HepG2 (cell line): Measurements from ENCODE around the gene BHLHE23. TPM values are rescaled to one million over a fixed set of nuclear protein-coding genes. Genes with fewer than 3 reads are reported as not detected.
A peak's percentile ranks its signal among the peaks of the same experiment; 100 is the strongest.

Experiments
- ATAC-seq: fragments of 200-7000 bp; cut with Tn5 transposase; 3 replicates; pipeline ENCODE4 v1.9.1; 2020; ENCODE audit warnings: mild to moderate bottlenecking, moderate library complexity
- BruUV-seq: library from RNA; stranded (reverse); fragments of 400-500 nt; replicated peaks from 2 replicates; lab custom pipeline; 2021; lab: Mats Ljungman, UMichigan
- CTCF ChIA-PET: fragments of 300-600 bp; formaldehyde crosslinking; extraction: SDS; loops from one replicate; lab custom pipeline; 2021; ENCODE audit warnings: low total read pairs, inconsistent platforms, low intra/inter-chr PET ratio; lab: Yijun Ruan, JAX
- POLR2A ChIA-PET: fragments of 350-600 bp; sonication (Branson Sonifier 250); formaldehyde crosslinking; loops from one replicate; lab custom pipeline; 2020; ENCODE audit warnings: antibody characterized with exemption, inconsistent platforms; lab: Yijun Ruan, JAX
- DNase-seq: peaks from one replicate; pipeline ENCODE4 v3.0.0-alpha.2; 2015; ENCODE audit warnings: low spot score
- FAIRE-seq: peaks from 3 replicates; lab custom pipeline; 2011; peaks lifted over from hg19 to GRCh38; lab: Jason Lieb, UNC
- H2AFZ ChIP-seq: one replicate; pipeline ENCODE4 v1.6.1; 2011; ENCODE audit warnings: low read length, inconsistent platforms
- H3K27ac ChIP-seq: fragments of 300-600 bp; 3 replicates; pipeline ENCODE4 v1.8.0; 2011; ENCODE audit warnings: mixed run types, mild to moderate bottlenecking, mixed read lengths, low read length, inconsistent platforms; ENCODE audit not compliant: insufficient read depth; ENCODE audit errors: extremely low read length
- H3K27me3 ChIP-seq, 2 experiments: fragments of 200-600 bp in 1 of 2; 2 replicates in 1 of 2; 3 replicates in 1 of 2; pipeline versions ENCODE4 v1.6.0 to v1.8.0; 2011; ENCODE audit warnings: low read length in 2 of 2, mild to moderate bottlenecking in 2 of 2, moderate library complexity in 2 of 2, inconsistent platforms in 1 of 2; ENCODE audit not compliant: insufficient read depth in 2 of 2, control insufficient read depth in 1 of 2
- H3K36me3 ChIP-seq, 2 experiments: fragments of 200-600 bp in 1 of 2; replicated peaks in 1 of 2; 2 replicates in 1 of 2; 3 replicates in 1 of 2; pipeline versions ENCODE4 v1.5.1 to v1.8.0; 2011; ENCODE audit warnings: low read length in 2 of 2, inconsistent platforms in 1 of 2; ENCODE audit not compliant: insufficient read depth in 2 of 2, control insufficient read depth in 1 of 2
- H3K4me1 ChIP-seq: 2 replicates; pipeline ENCODE4 v1.5.1; 2012; ENCODE audit warnings: low read length, inconsistent platforms; ENCODE audit not compliant: insufficient read depth
- H3K4me2 ChIP-seq: 2 replicates; pipeline ENCODE4 v1.6.0; 2011; ENCODE audit warnings: low read depth, low read length, inconsistent platforms
- H3K4me3 ChIP-seq, 3 experiments: fragments of 200-600 bp in 1 of 3; sonication (generic), shearing (Covaris generic) in 1 of 3; replicated peaks in 1 of 3; 2 replicates each; pipeline ENCODE4 v1.5.1; 2011 to 2016; ENCODE audit warnings: low read length in 3 of 3, inconsistent platforms in 2 of 3, low read depth in 2 of 3, mild to moderate bottlenecking in 2 of 3, control low read depth in 1 of 3, mixed read lengths in 1 of 3; ENCODE audit not compliant: insufficient read depth in 1 of 3
- H3K79me2 ChIP-seq: one replicate; pipeline ENCODE4 v1.6.1; 2011; ENCODE audit warnings: low read length, inconsistent platforms; ENCODE audit not compliant: insufficient read depth
- H3K9ac ChIP-seq: 2 replicates; pipeline ENCODE4 v1.6.0; 2011; ENCODE audit warnings: mild to moderate bottlenecking, low read depth, low read length, inconsistent platforms; ENCODE audit not compliant: insufficient read depth
- H3K9me3 ChIP-seq: 2 replicates; pipeline ENCODE4 v1.5.1; 2012; ENCODE audit warnings: mild to moderate bottlenecking, low read length
- H4K20me1 ChIP-seq: 2 replicates; pipeline ENCODE4 v1.6.0; 2011; ENCODE audit warnings: inconsistent platforms, mild to moderate bottlenecking, low read length, moderate library complexity; ENCODE audit not compliant: insufficient read depth
- CENPBD1 ChIP-seq: sonication (generic); formaldehyde crosslinking; IDR thresholded peaks from 2 replicates; pipeline ENCODE4 v1.8.0; 2022; ENCODE audit warnings: missing genetic modification reagents, low read depth, mild to moderate bottlenecking, borderline replicate concordance
- PHF20 ChIP-seq: sonication (generic); formaldehyde crosslinking; IDR thresholded peaks from 2 replicates; pipeline ENCODE4 v1.5.0; 2020; ENCODE audit warnings: mild to moderate bottlenecking, missing genetic modification reagents
- RBFOX2 ChIP-seq: fragments of 200-400 bp; formaldehyde crosslinking; IDR thresholded peaks from 2 replicates; pipeline ENCODE4 v1.6.1; 2017; ENCODE audit warnings: low read depth, mild to moderate bottlenecking, low read length
- TP53 ChIP-seq: sonication (generic); formaldehyde crosslinking; conservative IDR thresholded peaks from 2 replicates; pipeline ENCODE4 v1.4.0; 2020; ENCODE audit warnings: missing genetic modification reagents
- ZNF232 ChIP-seq: sonication (generic); formaldehyde crosslinking; IDR thresholded peaks from 2 replicates; pipeline ENCODE4 v1.4.0; 2020; ENCODE audit warnings: missing genetic modification reagents, borderline replicate concordance
- ZNF274 ChIP-seq: sonication (generic); formaldehyde crosslinking; IDR thresholded peaks from 2 replicates; pipeline ENCODE4 v1.5.1; 2020; ENCODE audit warnings: mild to moderate bottlenecking, missing genetic modification reagents
- ZNF772 ChIP-seq: sonication (generic); formaldehyde crosslinking; IDR thresholded peaks from 2 replicates; pipeline ENCODE4 v1.5.0; 2020; ENCODE audit warnings: mild to moderate bottlenecking, missing genetic modification reagents
- ZNF83 ChIP-seq: sonication (generic); formaldehyde crosslinking; IDR thresholded peaks from 2 replicates; pipeline ENCODE4 v1.4.0; 2020; ENCODE audit warnings: missing genetic modification reagents, mild to moderate bottlenecking, borderline replicate concordance
- WGBS: methylation state at CpG from one replicate; pipeline ENCODE4 v1.1.6; 2017; ENCODE audit warnings: low lambda C conversion rate; 5-methylcytosine and 5-hydroxymethylcytosine counted together
- in situ Hi-C: cut with HindIII; loops from 2 replicates; pipeline ENCODE4 v1.10.0; 2017; ENCODE audit warnings: low pct_unique_long_range_greater_than_20kb; ENCODE audit not compliant: extremely low pct_ligation_motif_present
- intact Hi-C: fragments of 100-400 bp; cut with micrococcal nuclease; formaldehyde crosslinking; loops from one replicate; pipeline ENCODE4 v1.10.0; 2022; ENCODE audit not compliant: unreplicated experiment
- polyA plus RNA-seq, 8 experiments: library from polyadenylated mRNA; depleted of rRNA in 3 of 8; stranded (reverse) in 7 of 8; unstranded in 1 of 8; fragments of >200 nt; fragmentation: Illumina TruSeq in 4 of 8; extraction: Trizol in 4 of 8; gene quantifications; 2 replicates each; pipeline versions ENCODE4 v1.2.1 to v1.2.3, GENCODE V29; 2011 to 2016; ENCODE audit warnings: low read depth in 4 of 8, missing spikeins in 1 of 8, mixed read lengths in 1 of 8; ENCODE audit not compliant: insufficient read depth in 1 of 8
- total RNA-seq, 5 experiments: library from RNA; depleted of rRNA; stranded (reverse); fragments of >200 nt; fragmentation: Illumina TruSeq; extraction: Trizol; gene quantifications; 2 replicates each; pipeline ENCODE4 v1.2.3, GENCODE V29; 2016; ENCODE audit warnings: low read depth in 1 of 5
- TF ChIP-seq, protein P1 (sequence below), 2 experiments: sonication (generic) in 1 of 2; formaldehyde crosslinking in 1 of 2; IDR thresholded peaks; 2 replicates each; pipeline versions ENCODE4 v1.4.0 to v1.6.1; 2016 to 2020; ENCODE audit warnings: borderline replicate concordance in 1 of 2, low read depth in 1 of 2, mild to moderate bottlenecking in 1 of 2, missing genetic modification reagents in 1 of 2
- TF ChIP-seq, protein P2 (sequence below): sonication (generic); formaldehyde crosslinking; IDR thresholded peaks from 2 replicates; pipeline ENCODE4 v1.5.0; 2020; ENCODE audit warnings: missing genetic modification reagents, mild to moderate bottlenecking, borderline replicate concordance
- TF ChIP-seq, protein P3 (sequence below): sonication (generic); formaldehyde crosslinking; IDR thresholded peaks from 2 replicates; pipeline ENCODE4 v1.8.1; 2023; ENCODE audit warnings: mild to moderate bottlenecking, missing genetic modification reagents

Gene BHLHE23
- total and polyA plus RNA-seq, 2 of the 13 experiments (the other 11 are each of a cell fraction or from before 2014, with no cell fraction given): not detected

DNA sequence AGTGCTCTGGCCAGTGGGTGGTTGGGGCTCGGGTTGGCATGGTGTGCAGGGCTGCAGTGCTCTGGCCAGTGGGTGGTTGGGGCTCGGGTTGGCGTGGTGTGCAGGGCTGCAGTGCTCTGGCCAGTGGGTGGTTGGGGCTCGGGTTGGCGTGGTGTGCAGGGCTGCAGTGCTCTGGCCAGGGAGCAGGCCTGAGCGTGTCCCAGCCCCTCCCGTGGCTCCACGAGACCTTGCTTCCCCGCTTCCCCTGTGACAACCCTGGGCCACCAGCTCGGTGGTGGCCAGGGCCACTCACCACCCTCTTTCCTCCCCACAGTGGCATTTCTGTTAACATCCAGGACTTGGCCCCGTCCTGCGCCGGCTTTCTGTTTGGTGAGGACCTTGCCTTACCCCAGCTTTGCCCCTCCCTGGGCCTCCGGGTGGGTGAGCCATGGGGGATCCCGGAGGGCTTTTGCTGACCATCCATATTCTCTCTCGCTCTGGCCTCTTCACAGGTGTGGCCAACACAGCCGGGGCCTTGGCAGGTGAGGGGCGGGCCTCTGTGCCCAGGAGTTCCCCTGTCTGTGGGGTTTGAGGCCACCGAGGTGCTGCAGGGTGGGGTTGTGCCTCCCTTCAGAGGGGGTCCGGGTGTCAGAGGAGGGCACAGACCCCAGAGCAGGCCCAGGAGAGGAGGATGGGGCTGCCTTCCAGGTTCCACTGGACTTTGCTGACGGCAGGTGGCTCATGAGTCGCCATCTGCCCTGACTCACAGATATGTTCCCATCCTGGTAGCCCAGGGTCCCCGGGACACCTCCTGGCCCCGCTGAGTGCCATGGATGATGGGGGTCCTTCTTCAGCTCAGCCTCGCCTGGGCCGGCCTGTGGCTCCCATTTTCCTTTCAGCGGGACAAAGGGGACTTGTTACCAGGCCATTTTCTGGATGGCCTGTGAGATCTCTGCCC is 40.3 kb downstream of the BHLHE23 start (continued):
- TF ChIP-seq, protein P1, sequence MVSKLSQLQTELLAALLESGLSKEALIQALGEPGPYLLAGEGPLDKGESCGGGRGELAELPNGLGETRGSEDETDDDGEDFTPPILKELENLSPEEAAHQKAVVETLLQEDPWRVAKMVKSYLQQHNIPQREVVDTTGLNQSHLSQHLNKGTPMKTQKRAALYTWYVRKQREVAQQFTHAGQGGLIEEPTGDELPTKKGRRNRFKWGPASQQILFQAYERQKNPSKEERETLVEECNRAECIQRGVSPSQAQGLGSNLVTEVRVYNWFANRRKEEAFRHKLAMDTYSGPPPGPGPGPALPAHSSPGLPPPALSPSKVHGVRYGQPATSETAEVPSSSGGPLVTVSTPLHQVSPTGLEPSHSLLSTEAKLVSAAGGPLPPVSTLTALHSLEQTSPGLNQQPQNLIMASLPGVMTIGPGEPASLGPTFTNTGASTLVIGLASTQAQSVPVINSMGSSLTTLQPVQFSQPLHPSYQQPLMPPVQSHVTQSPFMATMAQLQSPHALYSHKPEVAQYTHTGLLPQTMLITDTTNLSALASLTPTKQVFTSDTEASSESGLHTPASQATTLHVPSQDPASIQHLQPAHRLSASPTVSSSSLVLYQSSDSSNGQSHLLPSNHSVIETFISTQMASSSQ (IDR thresholded peaks at IDR 0.05; ENCODE audit: low read depth): no peak
- TF ChIP-seq, protein P1 (CRISPR knock-in tag; IDR thresholded peaks at IDR 0.05; ENCODE audit: borderline replicate concordance): no peak

GRCh38 chr20:62965363-62965771 is 41.4 kb downstream of the BHLHE23 start:
- no TSS peak for BruUV-seq
- no peak overlapping the region for H2AFZ ChIP-seq
- FAIRE-seq (no peak), ATAC-seq (no peak), DNase-seq (no peak)
- no peaks in the 10 kb centered on the region for H3K27me3 ChIP-seq
- no peaks in the 10 kb centered on the region for H3K79me2 ChIP-seq
- no peak overlapping the region for H3K27ac ChIP-seq
- CTCF ChIA-PET: no interaction called here
- in situ Hi-C loops (no loop called here), intact Hi-C loops (no loop called here)
- peaks cover 17% of the 10 kb centered on the region for H3K4me1 ChIP-seq
- POLR2A ChIA-PET: no interaction called here
- no peak overlapping the region for H3K9ac ChIP-seq
- no peak overlapping the region for H3K4me2 ChIP-seq
- H3K36me3 ChIP-seq: peaks cover 55 to 60% of the 10 kb centered on the region in 2 experiments
- no peaks in the 10 kb centered on the region for H3K9me3 ChIP-seq
- 96% methylated on average over 16 of the region's 19 CpGs for WGBS
- no peak overlapping the region for H3K4me3 ChIP-seq
- peaks cover 63% of the 10 kb centered on the region; the same call in 1 of the 2 replicates for H4K20me1 ChIP-seq
- TF ChIP-seq ZNF232 (CRISPR knock-in tag) (no peak), TP53 (CRISPR knock-in tag) (no peak), ZNF83 (CRISPR knock-in tag) (no peak), ZNF772 (peak; percentile 44; the same call in 1 of the 2 replicates), ZNF274 (CRISPR knock-in tag) (no peak), RBFOX2 (peak; percentile 56; the same call in 1 of the 2 replicates), CENPBD1 (CRISPR knock-in tag) (no peak), PHF20 (CRISPR knock-in tag) (no peak)
- TF ChIP-seq, protein P2, sequence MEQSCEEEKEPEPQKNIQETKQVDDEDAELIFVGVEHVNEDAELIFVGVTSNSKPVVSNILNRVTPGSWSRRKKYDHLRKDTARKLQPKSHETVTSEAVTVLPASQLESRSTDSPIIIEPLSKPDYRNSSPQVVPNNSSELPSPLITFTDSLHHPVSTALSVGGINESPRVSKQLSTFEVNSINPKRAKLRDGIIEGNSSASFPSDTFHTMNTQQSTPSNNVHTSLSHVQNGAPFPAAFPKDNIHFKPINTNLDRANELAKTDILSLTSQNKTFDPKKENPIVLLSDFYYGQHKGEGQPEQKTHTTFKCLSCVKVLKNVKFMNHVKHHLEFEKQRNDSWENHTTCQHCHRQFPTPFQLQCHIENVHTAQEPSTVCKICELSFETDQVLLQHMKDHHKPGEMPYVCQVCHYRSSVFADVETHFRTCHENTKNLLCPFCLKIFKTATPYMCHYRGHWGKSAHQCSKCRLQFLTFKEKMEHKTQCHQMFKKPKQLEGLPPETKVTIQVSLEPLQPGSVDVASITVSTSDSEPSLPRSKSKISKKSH (CRISPR knock-in tag): 0 out of 2 replicates have a peak, but pooled peaks have one; percentile 56
- TF ChIP-seq, protein P3, sequence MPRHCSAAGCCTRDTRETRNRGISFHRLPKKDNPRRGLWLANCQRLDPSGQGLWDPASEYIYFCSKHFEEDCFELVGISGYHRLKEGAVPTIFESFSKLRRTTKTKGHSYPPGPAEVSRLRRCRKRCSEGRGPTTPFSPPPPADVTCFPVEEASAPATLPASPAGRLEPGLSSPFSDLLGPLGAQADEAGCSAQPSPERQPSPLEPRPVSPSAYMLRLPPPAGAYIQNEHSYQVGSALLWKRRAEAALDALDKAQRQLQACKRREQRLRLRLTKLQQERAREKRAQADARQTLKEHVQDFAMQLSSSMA: no peak
